ENCODE results near the gene PRPH2.
A peak's percentile ranks its signal among the peaks of the same experiment; 100 is the strongest.
"Not testable (repeated sequence)": the region's sequence is repeated elsewhere in the genome, so short reads cannot be mapped to it uniquely, and the experiment has no call there.

PRPH2 gene

DNA sequence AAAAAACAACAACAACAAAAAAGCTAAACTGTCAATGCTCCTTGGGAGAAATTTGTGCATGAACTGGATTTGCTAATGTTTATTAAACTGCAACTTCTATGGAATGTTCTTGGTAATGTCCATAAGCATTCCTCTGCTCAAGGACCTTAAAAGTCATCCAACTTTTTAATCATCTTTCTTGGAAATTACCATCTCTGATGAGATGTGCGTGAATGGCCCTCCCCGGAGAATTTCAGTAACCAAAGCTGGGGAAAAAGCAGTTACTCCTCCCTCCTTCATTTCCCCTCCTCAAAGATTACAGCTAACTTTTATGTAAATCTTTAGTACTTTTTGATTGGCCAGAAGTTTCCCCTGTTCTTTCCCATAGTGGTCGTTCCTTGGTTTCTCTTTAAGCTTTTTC, 18.3 kb upstream of the PRPH2 start:
- no peak for DNase-seq

- no peak for DNase-seq
Measured at GRCh38 chr6:42735976-42736375, 13.6 kb upstream of the PRPH2 start.

DNA sequence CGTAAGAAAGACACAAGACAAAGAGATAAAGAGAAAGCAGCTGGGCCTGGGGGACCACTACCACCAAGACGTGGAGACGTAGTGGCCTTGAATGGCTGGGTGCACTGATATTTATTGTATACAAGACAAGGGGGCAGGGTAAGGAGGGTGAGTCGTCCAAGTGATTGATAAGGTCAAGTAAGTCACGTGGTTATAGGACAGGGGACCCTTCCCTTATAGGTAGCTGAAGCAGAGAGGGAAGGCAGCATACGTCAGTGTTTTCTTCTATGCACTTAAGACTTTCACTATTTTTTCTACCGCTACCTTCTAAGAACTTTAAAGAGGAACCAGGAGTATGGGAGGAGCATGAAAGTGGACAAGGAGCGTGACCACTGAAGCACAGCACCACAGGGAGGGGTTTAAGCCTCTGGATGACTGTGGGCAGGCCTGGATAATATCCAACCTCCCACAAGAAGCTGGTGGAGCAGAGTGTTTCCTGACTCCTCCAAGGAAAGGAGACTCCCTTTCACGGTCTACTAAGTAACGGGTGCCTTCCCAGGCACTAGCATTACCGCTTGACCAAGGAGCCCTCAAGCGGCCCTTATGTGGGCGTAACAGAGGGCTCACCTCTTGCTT, 11.6 kb upstream of the PRPH2 start:
- not testable (repeated sequence) for DNase-seq

- no peak for DNase-seq
Measured at GRCh38 chr6:42729731-42730130, 7.3 kb upstream of the PRPH2 start.

DNA sequence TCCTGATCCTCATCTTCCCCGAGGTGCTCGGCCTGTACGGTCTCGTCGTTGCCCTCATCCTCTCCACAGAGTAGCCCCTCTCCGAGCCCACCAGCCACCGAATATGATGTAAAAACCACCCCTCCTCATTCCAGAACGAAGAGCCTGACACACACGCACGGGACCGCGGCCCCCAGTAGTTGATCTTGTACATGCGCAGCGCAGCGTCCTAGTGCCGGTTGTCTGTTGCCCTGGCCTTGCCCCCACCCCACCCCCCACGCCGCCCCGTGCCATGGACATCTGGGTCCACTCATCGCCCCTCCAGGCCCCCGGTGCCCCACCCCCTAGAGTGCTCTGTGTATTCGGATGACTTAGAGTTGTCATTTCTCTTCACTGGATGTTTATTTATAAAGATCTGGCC, 5.2 kb upstream of the PRPH2 start:
- DNase-seq, result no peak

DNA sequence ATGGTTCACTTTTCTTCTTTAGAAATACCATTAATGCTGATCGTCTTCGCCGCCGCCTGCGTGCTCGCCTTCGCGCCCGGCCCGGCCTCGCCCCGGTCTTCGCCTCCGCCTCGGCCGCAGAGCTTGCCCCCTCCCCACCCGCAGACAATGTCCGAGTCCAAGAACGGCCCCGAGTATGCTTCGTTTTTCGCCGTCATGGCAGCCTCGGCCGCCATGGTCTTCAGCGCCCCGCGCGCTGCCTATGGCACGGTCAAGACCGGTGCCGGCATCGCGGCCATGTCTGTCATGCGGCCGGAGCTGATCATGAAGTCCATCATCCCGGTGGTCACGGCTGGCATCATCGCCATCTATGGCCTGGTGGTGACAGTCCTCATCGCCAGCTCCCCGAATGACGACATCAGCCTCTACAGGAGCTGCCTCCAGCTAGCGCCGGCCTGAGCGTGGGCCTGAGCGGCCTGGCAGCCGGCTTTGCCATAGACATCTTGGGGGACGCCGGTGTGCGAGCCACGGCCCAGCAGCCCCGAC, 4.8 kb upstream of the PRPH2 start:
- DNase-seq, result peak; percentile 64

GRCh38 chr6:42726485-42727086, 4.2 kb upstream of the PRPH2 start:
- DNase-seq, result peak; percentile 72

DNA sequence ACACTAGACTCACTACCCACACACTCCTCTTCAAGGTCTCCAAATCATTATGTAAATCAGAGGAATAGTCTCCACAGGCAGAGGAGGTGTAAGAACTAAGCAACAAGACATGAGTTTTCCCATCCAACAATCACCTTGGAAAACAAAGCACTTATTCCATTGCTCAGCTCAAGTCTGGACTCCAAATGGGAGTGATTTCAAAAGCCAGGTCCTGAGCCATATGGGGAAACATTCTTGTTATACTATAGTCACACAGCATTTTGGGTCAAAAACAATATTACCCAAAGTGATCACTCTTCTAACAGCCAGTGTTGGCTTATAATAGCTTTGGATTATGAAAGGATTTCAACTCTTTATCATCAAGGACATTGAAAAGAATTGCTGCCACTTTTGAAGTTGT, 3.6 kb upstream of the PRPH2 start:
- DNase-seq, result no peak

- no peak for DNase-seq
Measured at GRCh38 chr6:42724825-42725224, 2.4 kb upstream of the PRPH2 start.

GRCh38 chr6:42720739-42721138, 1.7 kb downstream of the PRPH2 start:
- no peak for DNase-seq

DNA sequence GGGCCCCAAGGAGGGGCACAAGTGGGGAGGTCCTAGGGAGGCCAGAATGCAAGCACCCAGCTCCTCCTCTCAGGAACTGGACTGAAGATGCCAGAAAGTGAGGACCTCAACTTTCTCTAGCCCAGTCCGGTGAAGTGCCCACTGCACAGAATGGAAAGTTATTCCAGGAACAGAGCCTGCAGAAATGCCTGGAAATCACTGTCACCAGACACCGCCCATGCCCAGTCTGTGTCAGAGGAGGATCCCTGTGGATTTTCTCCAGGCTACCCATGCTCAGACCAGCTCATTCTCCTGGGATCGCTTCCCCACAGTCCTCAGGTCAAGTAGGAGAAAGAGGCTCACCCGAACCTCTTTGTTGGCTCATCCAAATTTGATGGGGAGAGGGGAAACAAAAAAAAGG, 6.5 kb downstream of the PRPH2 start:
- no peak for DNase-seq

- DNase-seq, result no peak
Measured at GRCh38 chr6:42714098-42714761, 8.2 kb downstream of the PRPH2 start.

GRCh38 chr6:42711930-42712329, 10.5 kb downstream of the PRPH2 start:
- DNase-seq, result no peak

GRCh38 chr6:42710316-42710715, 12.1 kb downstream of the PRPH2 start:
- no peak for DNase-seq

GRCh38 chr6:42709871-42710270, 12.5 kb downstream of the PRPH2 start:
- DNase-seq, result no peak

DNA sequence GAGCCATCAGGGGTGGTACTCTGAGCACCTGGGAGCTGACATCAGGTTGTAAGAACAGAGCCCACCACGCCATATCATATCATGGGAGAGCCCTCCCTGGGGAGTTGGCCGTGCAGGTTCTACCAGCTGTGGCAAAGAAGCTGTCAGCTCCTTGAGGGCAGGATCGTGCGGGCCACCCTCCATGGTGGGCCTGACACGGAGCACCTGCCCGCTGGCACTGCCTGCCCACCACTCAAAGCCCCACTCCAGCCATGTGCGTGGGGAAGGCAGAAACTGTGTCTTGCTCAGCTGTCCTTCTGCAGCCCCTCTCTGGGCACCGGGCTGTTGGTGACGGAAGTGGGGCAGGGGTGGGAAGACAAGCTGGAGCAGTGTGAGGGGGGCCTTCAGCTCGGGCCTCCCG, 14.3 kb downstream of the PRPH2 start:
- DNase-seq, result no peak

GRCh38 chr6:42707595-42707994, 14.8 kb downstream of the PRPH2 start:
- DNase-seq, result no peak

DNA sequence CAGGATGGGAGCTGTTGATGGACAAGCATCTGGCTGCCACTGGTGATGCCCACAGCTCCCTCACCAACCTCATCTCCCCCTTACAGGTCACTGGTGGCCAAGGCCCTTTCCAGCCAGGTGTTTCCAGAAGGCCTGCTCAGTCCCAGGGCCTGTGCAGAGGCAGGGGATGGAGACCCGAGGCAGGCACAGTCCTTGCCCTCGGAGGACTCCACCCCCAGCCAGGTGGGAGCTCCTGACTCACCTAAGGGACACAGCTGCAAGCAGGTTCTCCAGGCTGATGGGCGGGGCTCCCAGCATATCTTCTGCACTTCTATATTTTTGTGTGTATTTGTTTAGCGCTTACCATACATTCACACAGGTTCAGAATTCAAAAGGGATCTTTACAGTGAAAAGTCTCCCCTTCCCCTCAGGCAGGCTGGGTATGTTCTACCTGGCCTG, 17.4 kb downstream of the PRPH2 start:
- no peak for DNase-seq

- DNase-seq, result no peak
Measured at GRCh38 chr6:42704251-42704936, 18.0 kb downstream of the PRPH2 start.

GRCh38 chr6:42702786-42703185, 19.6 kb downstream of the PRPH2 start:
- not testable (repeated sequence) for DNase-seq

DNA sequence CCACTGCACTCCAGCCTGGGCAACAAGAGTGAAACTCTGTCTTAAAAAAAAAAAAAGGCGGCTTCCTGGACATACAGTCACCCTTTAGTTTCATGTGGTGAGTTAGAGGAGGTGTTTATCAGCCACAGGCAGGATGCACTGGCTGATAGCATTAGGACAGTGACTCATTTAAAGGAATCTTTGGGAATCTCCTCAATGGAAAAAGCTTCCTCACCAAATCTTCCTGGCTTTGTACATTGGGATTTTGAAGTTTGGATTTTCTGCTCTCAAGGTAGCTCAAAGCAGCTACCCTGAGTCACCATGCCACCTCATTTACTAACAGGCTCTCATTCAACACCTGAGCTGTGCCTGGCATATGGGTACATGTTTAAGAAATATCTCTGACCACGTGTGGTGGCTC, 20.2 kb downstream of the PRPH2 start:
- DNase-seq, result no peak

DNA sequence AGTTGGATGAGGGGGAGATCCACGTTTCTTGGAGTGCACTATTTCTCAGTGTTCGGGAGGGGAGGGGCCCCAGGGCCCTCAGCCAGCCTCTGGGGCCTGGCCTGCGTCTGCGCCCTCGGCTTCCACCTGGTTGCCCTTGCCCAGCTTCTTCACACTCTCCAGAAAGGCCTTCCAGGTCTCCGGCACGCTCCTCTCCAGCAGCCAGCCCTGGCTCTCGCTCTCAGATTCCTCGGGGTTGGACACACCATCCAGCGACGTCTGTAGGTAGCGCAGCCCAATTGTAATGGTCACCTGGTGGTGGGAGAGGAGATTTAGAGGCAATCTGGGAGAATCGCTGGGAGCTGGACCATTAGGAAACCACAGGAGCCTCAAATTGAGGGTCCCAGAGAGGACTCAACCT, 24.2 kb downstream of the PRPH2 start:
- DNase-seq, result no peak

DNA sequence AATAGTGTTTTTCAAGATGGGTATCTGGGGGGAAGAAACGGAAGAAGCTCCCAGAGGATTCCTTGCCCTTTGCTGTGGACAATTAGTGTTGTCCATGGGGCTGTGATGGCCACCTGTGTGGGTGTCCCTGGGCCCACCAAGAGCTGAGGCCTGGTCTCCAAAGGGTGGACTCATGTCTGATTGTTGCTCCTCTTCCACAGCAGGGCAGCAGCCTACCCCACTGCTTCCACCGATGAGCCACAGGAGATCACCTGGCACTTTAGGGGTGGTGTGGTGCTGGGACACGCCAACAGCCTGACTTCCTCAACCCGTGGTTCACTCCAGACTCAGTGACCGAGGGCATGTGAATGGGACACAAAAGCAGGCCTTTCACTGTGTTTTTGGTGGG, 25.1 kb downstream of the PRPH2 start:
- DNase-seq, result no peak
